ENCODE results near the gene GALNS.
"Not testable (repeated sequence)": the region's sequence is repeated elsewhere in the genome, so short reads cannot be mapped to it uniquely, and the experiment has no call there.

The GALNS gene

DNA sequence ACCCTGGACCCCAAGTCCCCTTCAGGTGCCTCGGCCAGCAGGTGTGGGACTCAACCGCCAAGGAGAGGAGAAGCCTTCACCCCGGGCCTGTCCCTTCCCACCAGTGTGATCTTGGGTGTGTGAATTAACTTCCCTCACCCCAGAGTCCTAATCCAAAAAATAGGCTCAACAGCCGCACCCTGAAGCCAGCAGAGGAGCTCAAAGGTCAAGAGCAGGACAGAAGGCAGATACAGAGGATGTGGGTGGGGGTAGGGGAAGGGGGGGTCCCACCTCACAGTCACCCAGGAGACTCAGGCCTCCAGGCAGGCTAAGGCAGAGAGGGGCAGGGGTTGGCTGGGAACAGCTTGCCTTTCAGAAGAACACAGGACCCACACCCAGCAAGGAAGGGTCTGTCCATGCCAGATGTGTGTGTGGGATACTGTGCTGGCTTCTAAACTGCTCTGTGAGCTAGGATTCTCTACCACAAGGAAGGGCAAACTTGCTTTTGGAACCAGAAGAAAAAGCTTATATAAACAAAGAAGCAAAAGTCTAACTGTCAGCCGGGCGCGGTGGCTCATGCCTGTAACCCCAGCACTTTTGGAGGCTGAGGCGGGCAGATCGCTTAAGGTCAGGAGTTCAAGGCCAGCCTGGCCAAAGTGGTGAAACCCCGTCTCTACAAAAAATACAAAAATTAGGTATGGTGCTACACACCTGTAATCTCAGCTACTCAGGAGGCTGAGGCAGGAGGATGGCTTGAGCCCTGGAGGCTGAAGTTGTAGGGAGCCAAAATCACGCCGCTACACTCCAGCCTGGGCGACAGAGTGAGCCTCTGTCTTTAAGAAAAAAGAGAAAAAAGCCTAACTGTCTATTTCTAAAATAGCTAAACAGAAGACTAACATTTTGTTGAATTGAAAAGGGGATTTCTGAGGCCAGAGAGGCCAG is 76.3 kb downstream of the GALNS start:
- DNase-seq = no peak

DNA sequence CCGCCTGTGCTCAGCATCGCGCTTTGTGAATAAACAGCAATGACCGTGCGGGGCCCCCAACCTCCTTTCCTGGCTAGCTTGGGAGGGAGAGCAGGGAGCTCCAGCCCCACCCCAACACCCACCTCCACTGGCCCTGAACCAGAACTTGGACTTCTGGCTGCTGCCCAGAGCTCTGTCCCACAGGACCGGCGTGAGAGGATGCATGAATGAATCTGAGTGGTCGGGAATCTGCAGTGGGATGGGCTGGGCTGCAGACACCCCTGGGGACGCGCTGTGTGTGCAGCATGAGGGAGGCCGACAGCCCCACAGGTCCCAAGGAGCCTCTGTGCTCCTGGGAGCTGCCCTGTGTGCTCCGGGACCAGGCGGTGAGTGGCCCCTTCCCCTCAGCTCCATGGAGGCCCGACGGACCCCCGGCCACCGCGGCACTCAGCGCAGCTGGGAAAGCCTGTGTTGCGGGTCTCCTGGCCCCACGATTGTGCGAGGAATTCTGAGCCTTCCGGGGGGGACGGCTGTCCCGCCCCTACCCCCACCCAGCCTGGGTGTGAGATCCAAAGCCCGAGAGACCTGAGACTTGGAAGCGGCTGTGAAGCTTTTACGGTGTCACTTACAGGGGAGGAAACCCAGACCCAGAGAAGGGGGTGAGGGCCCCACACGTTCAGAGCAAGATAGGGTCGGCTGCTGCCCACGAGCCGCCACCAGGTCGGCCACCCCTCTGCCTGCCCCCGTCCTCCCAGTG is 77.2 kb downstream of the GALNS start:
- no peak for DNase-seq

DNA sequence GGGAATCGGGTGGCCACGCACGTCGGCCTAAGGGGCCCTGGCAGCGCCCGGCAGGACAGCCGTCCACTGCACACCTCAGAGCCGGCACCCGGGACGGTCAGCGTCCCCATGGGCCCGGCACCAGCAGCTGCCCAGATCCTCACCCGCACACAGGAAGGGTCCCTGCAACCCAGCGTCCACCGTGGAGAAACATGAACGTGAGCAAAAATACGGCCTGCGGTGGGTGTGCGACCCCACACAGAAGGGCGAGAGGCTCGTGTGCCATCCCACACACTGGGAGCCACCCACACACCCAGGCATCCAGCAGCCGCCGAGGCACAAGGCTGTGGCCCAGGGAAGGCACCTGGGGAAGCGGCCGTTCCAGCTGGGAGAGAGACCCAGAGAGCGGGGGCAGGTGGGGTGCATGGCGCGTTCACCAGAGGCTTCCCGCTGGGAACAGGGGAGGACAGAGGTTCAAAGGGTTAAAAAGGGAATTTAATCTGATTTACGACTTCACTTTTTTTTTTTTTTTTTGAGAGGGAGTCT is 78.1 kb downstream of the GALNS start:
- DNase-seq = no peak

DNA sequence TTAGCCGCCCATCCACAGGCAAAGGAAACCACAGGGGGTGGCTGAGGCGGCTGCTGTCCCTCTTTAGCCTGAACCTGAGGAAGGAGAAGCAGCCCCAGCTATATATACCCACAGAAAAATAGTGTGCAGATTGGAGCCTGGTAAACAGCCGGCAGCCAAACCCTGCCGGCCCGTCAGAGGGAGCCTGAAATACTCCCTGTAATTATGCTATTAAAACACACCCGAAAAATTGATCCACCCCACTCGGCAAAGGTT is 78.5 kb downstream of the GALNS start:
- no peak for DNase-seq

GRCh38 chr16:88777471-88778270 is 79.1 kb downstream of the GALNS start:
- DNase-seq = no peak

DNA sequence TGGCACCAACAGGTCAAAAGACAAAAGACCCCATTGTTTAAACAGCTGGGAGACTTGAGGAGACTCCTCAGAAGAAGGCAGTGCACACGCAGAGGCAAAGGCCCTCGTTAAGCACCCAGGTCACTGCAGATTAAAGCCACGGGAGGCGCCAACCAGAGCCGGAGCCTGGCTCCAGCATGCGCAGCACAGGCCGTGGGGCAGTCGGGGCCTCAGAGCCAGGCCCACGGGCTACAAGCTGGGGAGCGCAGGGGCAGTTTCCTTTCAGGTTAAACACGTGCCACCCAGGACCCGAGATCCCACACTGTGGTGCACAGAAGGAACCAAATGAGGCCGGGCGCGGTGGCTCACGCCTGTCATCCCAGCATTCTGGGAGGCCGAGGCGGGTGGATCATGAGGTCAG is 80.9 kb downstream of the GALNS start:
- DNase-seq = no peak

- DNase-seq = no peak
Observed at GRCh38 chr16:88774544-88775393, 82.0 kb downstream of the GALNS start.

DNA sequence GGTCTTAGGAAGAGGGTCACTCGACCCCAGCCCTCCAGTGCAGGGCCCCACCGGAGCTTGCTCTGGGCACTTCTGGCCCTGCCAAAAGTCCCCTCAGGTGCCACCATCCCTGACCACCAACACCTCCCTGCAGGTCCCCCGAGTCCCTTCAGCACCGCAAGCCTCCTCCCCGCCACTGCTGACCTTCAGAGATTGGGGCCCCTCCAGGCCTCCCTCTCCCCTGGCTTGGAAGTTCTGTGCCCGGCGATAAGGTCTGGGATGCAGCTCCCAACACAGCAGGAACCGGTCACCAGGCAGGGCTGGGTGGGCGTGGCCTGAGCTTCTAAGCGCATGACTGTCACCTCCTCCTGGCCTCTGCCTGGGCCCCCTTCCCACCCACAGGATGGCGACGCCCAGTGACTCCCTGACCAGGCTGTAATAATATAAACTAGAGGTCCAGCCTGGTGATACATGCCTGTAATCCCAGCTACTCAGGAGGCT is 82.9 kb downstream of the GALNS start:
- DNase-seq = no peak

GRCh38 chr16:88772871-88773811 is 83.6 kb downstream of the GALNS start:
- DNase-seq = no peak

DNA sequence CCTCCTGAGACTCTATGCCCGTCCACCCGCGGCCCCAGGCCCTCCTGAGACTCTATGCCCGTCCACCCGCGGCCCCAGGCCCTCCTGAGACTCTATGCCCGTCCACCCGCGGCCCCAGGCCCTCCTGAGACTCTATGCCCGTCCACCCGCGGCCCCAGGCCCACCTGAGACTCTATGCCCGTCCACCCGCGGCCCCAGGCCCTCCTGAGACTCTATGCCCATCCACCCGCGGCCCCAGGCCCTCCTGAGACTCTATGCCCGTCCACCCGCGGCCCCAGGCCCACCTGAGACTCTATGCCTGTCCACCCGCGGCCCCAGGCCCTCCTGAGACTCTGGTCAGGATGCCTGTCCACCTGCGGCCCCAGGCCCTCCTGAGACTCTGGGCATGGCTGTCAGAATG is 85.0 kb downstream of the GALNS start:
- DNase-seq = not testable (repeated sequence)

DNA sequence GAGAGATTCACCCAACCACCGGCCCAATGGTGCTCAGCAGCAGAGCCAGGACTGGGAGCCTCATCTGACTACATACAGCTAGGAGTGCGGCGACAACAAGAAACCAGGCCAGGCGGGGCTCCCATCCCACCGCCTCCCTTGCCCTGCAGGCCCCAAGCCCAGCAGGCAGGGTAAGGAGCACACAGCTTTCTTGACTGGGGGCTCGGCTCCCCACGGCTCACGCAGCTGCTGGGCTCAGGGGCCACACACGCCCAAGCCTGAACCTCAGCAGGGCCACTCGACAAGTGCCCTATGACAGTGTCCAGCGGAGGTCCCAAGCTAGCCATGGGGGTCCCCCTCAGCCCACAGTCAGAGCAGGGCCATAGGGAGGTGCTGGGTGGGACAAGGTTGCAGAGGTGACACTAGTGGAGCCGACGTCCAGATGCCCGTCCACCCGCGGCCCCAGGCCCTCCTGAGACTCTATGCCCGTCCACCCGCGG is 85.4 kb downstream of the GALNS start:
- no peak for DNase-seq

- peak; percentile 36 for DNase-seq
Observed at GRCh38 chr16:88770461-88771293, 86.1 kb downstream of the GALNS start.

GRCh38 chr16:88769617-88770460 is 86.9 kb downstream of the GALNS start:
- DNase-seq = peak; percentile 65

- no peak for DNase-seq
Observed at GRCh38 chr16:88768071-88768783, 88.5 kb downstream of the GALNS start.

DNA sequence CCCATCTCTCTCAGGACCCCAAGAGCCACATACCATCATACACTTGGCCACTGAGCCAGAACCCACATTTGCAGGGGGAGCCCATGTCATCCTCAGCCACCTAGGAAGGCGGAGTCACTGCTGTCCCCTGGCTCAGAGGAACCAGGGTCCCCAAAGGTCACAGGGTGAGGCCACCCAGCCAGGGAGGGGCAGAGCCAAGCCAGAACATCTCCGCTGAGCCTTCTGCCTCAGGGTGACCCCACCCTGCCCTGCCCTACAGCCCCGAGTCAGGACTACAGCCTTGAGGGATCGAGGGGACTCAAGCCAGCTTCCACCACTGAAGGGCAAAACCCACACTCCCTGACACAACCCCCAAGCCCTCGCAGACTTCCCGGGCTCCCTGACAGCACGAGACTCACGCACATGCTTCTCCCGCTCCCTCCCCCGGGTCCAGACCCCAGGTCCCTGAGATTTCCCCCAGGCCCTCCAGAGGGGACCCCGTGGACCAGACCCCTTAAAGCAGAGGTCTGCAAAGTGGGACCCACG is 89.1 kb downstream of the GALNS start:
- DNase-seq = no peak

GRCh38 chr16:88766975-88767374 is 89.8 kb downstream of the GALNS start:
- no peak for DNase-seq

DNA sequence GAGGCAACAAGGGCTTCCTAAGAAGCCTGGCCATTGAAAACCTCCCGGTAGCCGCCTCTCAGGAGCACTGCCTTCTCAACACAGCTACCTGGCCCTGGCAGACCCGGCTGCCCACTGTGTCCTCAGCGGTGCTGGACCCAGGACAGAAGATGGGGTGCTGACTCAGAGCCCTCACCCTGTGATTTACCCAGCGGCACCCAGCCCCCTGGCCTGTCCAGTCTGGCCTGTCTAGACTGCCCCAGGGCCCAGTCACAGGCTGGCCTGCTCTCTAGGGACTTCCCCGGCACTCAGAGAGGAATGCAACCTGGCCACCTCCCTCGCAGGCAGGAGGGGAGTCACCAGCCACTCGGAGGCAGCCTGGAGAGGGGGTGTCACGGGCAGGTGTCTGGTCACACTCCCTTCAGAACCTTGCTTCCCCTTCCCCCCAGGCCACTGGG is 91.8 kb downstream of the GALNS start:
- no peak for DNase-seq

DNA sequence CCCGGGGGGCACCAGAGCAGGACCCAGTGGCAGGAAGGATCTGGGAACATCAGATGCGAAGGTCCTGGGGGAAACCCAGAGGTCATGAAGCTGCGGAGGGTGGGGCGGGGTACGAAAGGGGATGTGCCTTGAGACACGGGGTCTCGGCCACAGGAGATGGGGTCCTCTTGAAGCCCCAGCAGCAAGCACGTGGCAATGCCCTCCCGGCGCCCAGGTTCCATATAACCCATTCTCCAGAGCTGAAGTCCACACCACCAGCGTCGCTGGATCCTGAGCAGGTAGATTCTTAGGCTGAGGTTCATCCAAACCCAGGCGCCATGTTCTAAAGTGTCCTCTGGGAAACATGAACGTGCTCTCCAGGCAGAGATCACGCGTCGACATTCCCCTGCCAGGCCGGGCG is 92.7 kb downstream of the GALNS start:
- DNase-seq = no peak
